Ovary (tissue), 10 donors: ENCODE data around the gene UGDH. TPM values are rescaled to one million over a fixed set of nuclear protein-coding genes. Genes with fewer than 3 reads are reported as not detected.

ENCODE experiments used
- DNase-seq, 5 donors: peaks; one replicate each; pipeline ENCODE4 v3.0.0-alpha.2; 2019 to 2020
- H3K27ac ChIP-seq, 2 donors: fragments of 200-600 bp; one replicate each; pipeline versions ENCODE4 v1.5.1 to v1.8.0; 2019 to 2022
- H3K27me3 ChIP-seq: fragments of 200-600 bp; one replicate; pipeline ENCODE4 v1.8.0; 2022
- H3K36me3 ChIP-seq: fragments of 200-600 bp; sonication (generic); one replicate; pipeline ENCODE4 v1.5.1; 2019
- H3K4me1 ChIP-seq: one replicate; pipeline ENCODE4 v1.8.1; 2013; ENCODE audit warnings: mild to moderate bottlenecking, moderate library complexity; ENCODE audit not compliant: insufficient read depth
- H3K4me3 ChIP-seq: fragments of 200-600 bp; sonication (generic); one replicate; pipeline ENCODE4 v1.5.1; 2017
- H3K9me3 ChIP-seq, 2 donors: fragments of 200-600 bp in 1 of 2; sonication (generic) in 1 of 2; one replicate each; pipeline versions ENCODE4 v1.5.1 to v1.8.1; 2013 to 2019; ENCODE audit warnings: mild to moderate bottlenecking in 1 of 2, moderate library complexity in 1 of 2
- EP300 ChIP-seq: sonication (generic); formaldehyde crosslinking; IDR thresholded peaks from one replicate; pipeline ENCODE4 v1.6.1; 2017; ENCODE audit warnings: antibody characterized with exemption
- POLR2A ChIP-seq: fragments of 450-650 bp; IDR thresholded peaks from one replicate; pipeline ENCODE4 v1.6.1; 2017; ENCODE audit warnings: antibody characterized with exemption, mild to moderate bottlenecking, moderate library complexity
- WGBS, 3 donors: extraction: QIAGEN DNeasy Blood & Tissue Kit in 1 of 3; methylation state at CpG; one replicate each; pipeline versions ENCODE4 v1.1.5 to v1.1.7; 2013 to 2017; 5-methylcytosine and 5-hydroxymethylcytosine counted together
- intact Hi-C, 4 donors: fragments of 100-400 bp; cut with DNase I; formaldehyde crosslinking; loops; one replicate each; pipeline versions ENCODE4 v1.11.0 to v1.15.1; 2022 to 2023
- long read RNA-seq, 3 donors: library from polyadenylated mRNA in 2 of 3; unstranded in 2 of 3; transcript quantifications; one replicate each; pipeline ENCODE4 v2.0.0 and lab custom pipeline, GENCODE V29; 2021 to 2026
- polyA plus RNA-seq, 2 donors: library from polyadenylated mRNA; stranded (reverse); fragments of 200-250 nt in 1 of 2; fragments of 350-450 nt in 1 of 2; fragmentation: Illumina TruSeq in 1 of 2; extraction: RNeasy Lipid Tissue Mini Kit (QIAGEN cat#74804) in 1 of 2; gene quantifications; one replicate each; pipeline ENCODE4 v1.2.3, GENCODE V29; 2013 to 2014
- total RNA-seq, 7 donors: library from RNA; depleted of rRNA in 2 of 7; stranded (reverse); fragments of >200 nt in 2 of 7; fragmentation: NEBNext Ultra II Directional in 3 of 7; extraction: Animal tissue kit (Norgen Biotek cat#: 25700) in 3 of 7; gene quantifications; one replicate each; pipeline versions ENCODE4 v1.1.0 to v1.2.4, GENCODE V29; 2016 to 2023
- TF ChIP-seq, protein P1 (sequence below), 3 donors: fragments of 450-650 bp in 2 of 3; fragments of 200-600 bp in 1 of 3; IDR thresholded peaks; one replicate each; pipeline versions ENCODE4 v1.5.1 to v1.8.0; 2016 to 2022; ENCODE audit warnings: antibody characterized with exemption in 3 of 3, mild to moderate bottlenecking in 1 of 3
- donor health status: DM: no; HTN: no; CAD: no; lungs with moderate emphysema.
- donor health status: DM: no; HTN: no; CAD: no.
- donor health status: Bipolar disorder and iron deficiency.
- donor health status: DM: yes; HTN: yes; CAD: no.
- donor health status: DM: no; HTN: no; CAD: no.
- donor health status: DM: yes; HTN: yes; CAD: no.

The UGDH gene
- 100 to 1,000 TPM in 1 of 7 donors, 10 to 100 TPM in 6; 47.2 to 106 (median 70.1) TPM for total RNA-seq
- 10 to 100 TPM; 18.3 to 32.7 TPM for polyA plus RNA-seq
- long read RNA-seq, donor 1, transcript UGDH-201 (12 exons, 3,216 nt), result major isoform, 203 of 254 reads
- long read RNA-seq, donor 1, transcript UGDH-202 (11 exons, 2,826 nt), result minor isoform, 9 of 254 reads
- long read RNA-seq, donor 1, partial matches to known transcripts, result 11 of 254 reads
- long read RNA-seq, donor 1, other reads (novel, unspliced or antisense), result 30 of 254 reads
- long read RNA-seq, donor 2, transcript UGDH-201 (12 exons, 3,216 nt), result major isoform, 10 of 10 reads
- long read RNA-seq, donor 2, partial matches to known transcripts, result 0 of 10 reads
- long read RNA-seq, donor 2, other reads (novel, unspliced or antisense), result 0 of 10 reads
- long read RNA-seq, donor 3, transcript UGDH-201 (12 exons, 3,216 nt), result major isoform, 198 of 226 reads
- long read RNA-seq, donor 3, partial matches to known transcripts, result 3 of 226 reads
- long read RNA-seq, donor 3, other reads (novel, unspliced or antisense), result 19 of 226 reads

DNA sequence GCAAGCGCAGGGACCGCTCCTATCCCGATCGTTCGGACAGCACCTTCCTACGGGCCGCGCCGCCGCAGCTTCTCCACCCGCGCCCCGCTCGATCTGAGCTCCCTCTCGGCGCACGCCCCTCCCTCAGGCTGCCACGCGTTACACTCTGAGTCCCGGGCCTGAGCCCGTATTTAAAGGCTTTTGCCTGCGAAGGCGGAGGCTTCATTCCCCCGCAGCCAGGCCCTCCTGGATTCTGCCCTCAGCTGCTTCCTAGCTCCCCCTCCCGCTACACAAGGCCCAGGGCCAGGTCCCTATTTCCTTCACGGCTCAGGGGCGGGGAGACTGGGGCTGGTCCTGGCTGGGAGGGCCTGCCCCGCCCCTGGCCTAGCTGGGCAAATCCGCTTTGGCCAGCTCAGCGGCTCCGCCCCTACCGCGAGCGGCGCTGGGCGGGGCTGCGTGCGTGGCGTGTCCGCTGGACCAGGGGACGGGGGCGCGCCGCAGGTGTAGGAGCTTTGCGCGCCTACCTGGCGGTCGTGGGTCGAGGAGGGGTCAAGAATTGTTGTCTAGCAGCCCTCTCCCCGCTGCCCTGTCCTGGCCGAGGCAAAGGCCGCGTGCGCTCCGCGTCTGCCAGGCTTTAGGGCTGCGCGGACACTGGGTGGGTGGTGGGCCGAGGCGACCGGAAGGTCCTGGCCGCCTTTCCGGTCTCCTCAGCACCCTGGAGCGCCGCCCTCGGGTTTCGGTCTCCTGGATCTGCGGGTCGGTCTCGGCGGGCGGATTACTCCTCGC lies at the start of gene UGDH:
Gene UGDH (minus strand): TSS at position 144 of the 765 bp plus-strand sequence. CDS start 5,927 bp downstream, outside the sequence.
- intact Hi-C loops, result loop anchor here (2.0 to 10.0 kb wide), 3 partner anchors 107 to 111 kb away; partner anchors contain the start of gene SMIM14 (in 4 of the 4)
- Histone ChIP-seq H3K27ac (peak within 1 kb of the TSS; percentile 89 to 95), H3K4me1 (peaks cover 7% of the 10 kb centered on the region), H3K9me3 (no peaks in the 10 kb centered on the region), H3K36me3 (no peaks in the 10 kb centered on the region), H3K27me3 (no peaks in the 10 kb centered on the region), H3K4me3 (peak within 1 kb of the TSS; percentile 79)
- DNase-seq, result peak; percentile 97 to 98 (median 98)
- 1% methylated on average over 53 to 73 of the region's 73 CpGs for whole genome bisulfite sequencing, 3 donors
- TF ChIP-seq POLR2A, result peak; percentile 98
- TF ChIP-seq EP300, result peak; percentile 4
- TF ChIP-seq, protein P1, sequence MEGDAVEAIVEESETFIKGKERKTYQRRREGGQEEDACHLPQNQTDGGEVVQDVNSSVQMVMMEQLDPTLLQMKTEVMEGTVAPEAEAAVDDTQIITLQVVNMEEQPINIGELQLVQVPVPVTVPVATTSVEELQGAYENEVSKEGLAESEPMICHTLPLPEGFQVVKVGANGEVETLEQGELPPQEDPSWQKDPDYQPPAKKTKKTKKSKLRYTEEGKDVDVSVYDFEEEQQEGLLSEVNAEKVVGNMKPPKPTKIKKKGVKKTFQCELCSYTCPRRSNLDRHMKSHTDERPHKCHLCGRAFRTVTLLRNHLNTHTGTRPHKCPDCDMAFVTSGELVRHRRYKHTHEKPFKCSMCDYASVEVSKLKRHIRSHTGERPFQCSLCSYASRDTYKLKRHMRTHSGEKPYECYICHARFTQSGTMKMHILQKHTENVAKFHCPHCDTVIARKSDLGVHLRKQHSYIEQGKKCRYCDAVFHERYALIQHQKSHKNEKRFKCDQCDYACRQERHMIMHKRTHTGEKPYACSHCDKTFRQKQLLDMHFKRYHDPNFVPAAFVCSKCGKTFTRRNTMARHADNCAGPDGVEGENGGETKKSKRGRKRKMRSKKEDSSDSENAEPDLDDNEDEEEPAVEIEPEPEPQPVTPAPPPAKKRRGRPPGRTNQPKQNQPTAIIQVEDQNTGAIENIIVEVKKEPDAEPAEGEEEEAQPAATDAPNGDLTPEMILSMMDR (IDR thresholded peaks at IDR 0.05), result peak in 2 of 3 donors; percentile 19 to 30

DNA sequence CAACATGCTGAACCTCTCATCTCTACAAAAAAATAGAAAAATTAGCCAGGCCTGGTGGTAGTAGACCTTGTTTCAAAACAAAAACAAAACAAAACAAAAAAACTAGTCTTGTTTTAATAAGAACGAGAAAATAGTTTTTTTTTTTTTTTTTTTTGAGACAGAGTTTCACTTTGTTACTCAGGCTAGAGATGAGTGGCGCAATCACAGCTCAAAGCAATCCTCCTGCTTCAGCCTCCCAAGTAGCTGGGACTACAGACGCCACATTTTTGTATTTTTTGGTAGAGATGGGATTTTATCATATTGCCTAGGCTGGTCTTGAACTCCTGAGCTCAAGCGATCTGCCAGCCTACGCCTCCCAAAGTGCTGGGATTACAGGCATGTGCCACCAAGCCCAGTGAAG lies 47.7 kb upstream of the UGDH start:
- intact Hi-C loops, result loop anchor here in 1 of 4 donors (5.0 kb wide), 1 partner anchor 1808 kb away; no protein-coding TSS in a partner anchor
- DNase-seq, result no peak
- 85 to 92% (median 92%) methylated on average over 5 of the region's 5 CpGs for WGBS, 3 donors
- TF ChIP-seq, protein P1 (IDR thresholded peaks at IDR 0.05), result no peak
- no peak for TF ChIP-seq POLR2A
- H3K4me3 ChIP-seq, result no peak overlapping the region
- H3K27ac ChIP-seq, result no peak overlapping the region
- no peaks in the 10 kb centered on the region for H3K36me3 ChIP-seq
- H3K27me3 ChIP-seq, result no peaks in the 10 kb centered on the region
- H3K9me3 ChIP-seq, result no peaks in the 10 kb centered on the region
- H3K4me1 ChIP-seq, result no peaks in the 10 kb centered on the region

DNA sequence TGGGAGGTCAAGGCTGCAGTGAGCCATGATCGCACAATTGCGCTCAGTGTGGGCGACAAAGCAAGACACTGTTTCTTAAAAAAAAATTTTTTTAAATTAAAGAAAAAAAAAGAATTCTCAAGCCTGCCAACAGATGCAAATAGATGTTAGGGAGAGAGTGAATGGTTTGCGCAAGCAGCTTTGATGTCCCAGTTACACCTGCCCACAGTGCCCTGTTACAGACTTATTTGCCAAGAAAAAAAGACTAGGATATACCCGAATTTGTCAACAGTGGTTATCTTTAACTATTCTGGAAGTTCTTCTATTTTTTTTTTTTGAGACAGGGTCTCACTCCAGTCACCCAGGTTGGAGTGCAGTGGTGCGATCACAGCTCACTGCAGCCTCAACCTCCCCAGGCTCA lies 44.3 kb upstream of the UGDH start:
- whole genome bisulfite sequencing, 3 donors, result 81 to 89% (median 87%) methylated on average over 6 of the region's 6 CpGs
- intact Hi-C loops, result no loop called here

DNA sequence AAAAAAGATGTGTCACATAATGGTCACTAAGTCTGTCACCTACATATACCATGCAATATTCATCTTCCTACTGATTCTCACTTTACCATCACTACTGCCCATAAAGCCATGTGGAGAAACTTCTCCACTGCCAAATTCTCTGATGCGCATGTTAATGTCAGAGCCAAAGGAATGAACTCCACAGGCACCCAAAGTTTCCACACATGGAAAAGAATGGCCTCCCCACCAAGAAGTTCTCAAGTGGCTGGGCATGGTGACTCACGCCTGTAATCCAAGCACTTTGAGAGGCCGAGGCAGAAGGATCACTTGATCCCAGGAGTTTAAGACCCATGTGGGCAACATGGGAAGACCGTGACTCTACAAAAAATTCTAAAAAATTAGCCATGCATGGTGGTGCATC lies 43.8 kb upstream of the UGDH start:
- TF ChIP-seq POLR2A, result no peak
- Histone ChIP-seq H3K27me3 (no peaks in the 10 kb centered on the region), H3K36me3 (no peaks in the 10 kb centered on the region), H3K4me1 (no peaks in the 10 kb centered on the region), H3K27ac (no peak overlapping the region), H3K4me3 (no peak overlapping the region), H3K9me3 (no peaks in the 10 kb centered on the region)
- intact Hi-C loops, result no loop called here
- WGBS, 3 donors, result 96 to 99% (median 97%) methylated on average over 4 of the region's 4 CpGs
- no peak for DNase-seq

More for the DNA sequence above, 44.3 kb upstream of the UGDH start:
- Histone ChIP-seq H3K9me3 (no peaks in the 10 kb centered on the region), H3K4me1 (no peaks in the 10 kb centered on the region), H3K27me3 (no peaks in the 10 kb centered on the region), H3K4me3 (no peak overlapping the region), H3K36me3 (no peaks in the 10 kb centered on the region), H3K27ac (no peak overlapping the region)
- no peak for TF ChIP-seq EP300
- DNase-seq, result no peak

DNA sequence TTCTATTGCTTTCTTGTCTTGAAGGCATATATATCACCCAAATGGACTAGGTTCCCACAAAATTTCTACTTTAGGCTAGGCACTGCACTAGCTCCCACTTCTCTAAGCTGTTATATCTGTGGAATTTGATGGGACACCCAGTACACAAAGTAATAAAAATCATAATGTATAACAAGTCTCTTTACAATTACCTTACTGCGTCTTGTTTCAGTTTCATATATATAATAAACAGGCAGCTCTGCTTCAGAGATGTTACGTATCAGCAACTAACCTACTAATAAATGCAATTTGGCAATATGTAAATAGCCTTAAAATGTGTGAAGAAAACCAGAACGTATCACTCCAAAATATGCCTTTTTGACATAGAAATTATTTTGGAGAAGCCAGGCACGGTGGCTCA lies 42.0 kb upstream of the UGDH start:
- H3K27me3 ChIP-seq, result no peaks in the 10 kb centered on the region
- H3K9me3 ChIP-seq, result no peaks in the 10 kb centered on the region
- no peak overlapping the region for H3K27ac ChIP-seq
- H3K4me1 ChIP-seq, result no peaks in the 10 kb centered on the region
- DNase-seq, result no peak
- no peaks in the 10 kb centered on the region for H3K36me3 ChIP-seq
- 85 to 88% (median 86%) methylated on average over 4 of the region's 4 CpGs for WGBS, 3 donors
- intact Hi-C loops, result no loop called here
- no peak for TF ChIP-seq EP300
- TF ChIP-seq, protein P1 (IDR thresholded peaks at IDR 0.05), result no peak
- TF ChIP-seq POLR2A, result no peak
- H3K4me3 ChIP-seq, result no peak overlapping the region
